Panc1 (cell line): ENCODE data around the gene BMAL1. TPM values are rescaled to one million over a fixed set of nuclear protein-coding genes. Genes with fewer than 3 reads are reported as not detected.

Source experiments
- ATAC-seq: fragments of 200-7000 bp; cut with Tn5 transposase; 2 replicates; pipeline ENCODE4 v1.9.1; 2020; ENCODE audit warnings: mild to moderate bottlenecking, moderate library complexity
- BruUV-seq: library from RNA; stranded (reverse); fragments of 400-500 nt; replicated peaks from 2 replicates; lab custom pipeline; 2021; lab: Mats Ljungman, UMichigan
- CTCF ChIA-PET: fragments of 300-600 bp; sonication (Branson Sonifier 250); formaldehyde crosslinking; loops from one replicate; lab custom pipeline; 2022; ENCODE audit warnings: antibody characterized with exemption; lab: Charles Lee
- POLR2A ChIA-PET: fragments of 300-600 bp; sonication (Branson Sonifier 250); formaldehyde crosslinking; loops from one replicate; lab custom pipeline; 2022; ENCODE audit warnings: antibody characterized with exemption; lab: Charles Lee
- DNase-seq: peaks from one replicate; pipeline ENCODE4 v3.0.0-alpha.2; 2010; ENCODE audit warnings: low read depth, low spot score
- H3K27ac ChIP-seq: 2 replicates; pipeline ENCODE4 v1.5.1; 2011; ENCODE audit warnings: mild to moderate bottlenecking, low read length, inconsistent platforms
- H3K27me3 ChIP-seq: fragments of 200-500 bp; sonication (Bioruptor generic); 2 replicates; pipeline ENCODE4 v1.6.0; 2014; ENCODE audit warnings: low read length, inconsistent platforms; ENCODE audit not compliant: control insufficient read depth, insufficient read depth
- H3K36me3 ChIP-seq: fragments of 200-500 bp; sonication (Bioruptor generic); 2 replicates; pipeline ENCODE4 v1.5.1; 2014; ENCODE audit warnings: inconsistent platforms, mild to moderate bottlenecking, low read length, moderate library complexity; ENCODE audit not compliant: control insufficient read depth, insufficient read depth
- H3K4me1 ChIP-seq: 2 replicates; pipeline ENCODE4 v1.5.1; 2011; ENCODE audit warnings: inconsistent platforms, mild to moderate bottlenecking, low read length, moderate library complexity; ENCODE audit not compliant: control insufficient read depth, insufficient read depth
- H3K4me3 ChIP-seq, 2 experiments: 2 replicates each; pipeline ENCODE4 v1.5.1; 2011 to 2012; ENCODE audit warnings: low read depth in 2 of 2, low read length in 2 of 2, mild to moderate bottlenecking in 2 of 2, inconsistent platforms in 1 of 2, moderate library complexity in 1 of 2
- H3K9me3 ChIP-seq: fragments of 200-500 bp; sonication (Bioruptor generic); 2 replicates; pipeline ENCODE4 v1.5.1; 2014; ENCODE audit warnings: low read depth, mild to moderate bottlenecking, inconsistent platforms, low read length, moderate library complexity; ENCODE audit not compliant: control insufficient read depth, insufficient read depth
- POLR2AphosphoS5 ChIP-seq: IDR thresholded peaks from 2 replicates; pipeline ENCODE4 v1.6.1; 2012; ENCODE audit warnings: mild to moderate bottlenecking, low read depth, low read length, moderate library complexity
- SIN3A ChIP-seq: IDR thresholded peaks from 2 replicates; pipeline ENCODE4 v1.6.1; 2012; ENCODE audit warnings: low read depth, mild to moderate bottlenecking, low read length, moderate library complexity, borderline replicate concordance; ENCODE audit not compliant: insufficient read depth
- TCF7L2 ChIP-seq: IDR thresholded peaks from 2 replicates; pipeline ENCODE4 v1.6.1; 2011; ENCODE audit warnings: mild to moderate bottlenecking, low read depth, low read length, inconsistent platforms
- in situ Hi-C: cut with HindIII; loops from 2 replicates; pipeline ENCODE4 v1.10.0; 2016; ENCODE audit warnings: low sequenced_read_pairs, low pct_unique_long_range_greater_than_20kb
- intact Hi-C: fragments of 100-400 bp; cut with micrococcal nuclease; formaldehyde crosslinking; loops from one replicate; pipeline ENCODE4 v1.10.0; 2022; ENCODE audit not compliant: unreplicated experiment
- total RNA-seq: library from RNA; stranded (reverse); gene quantifications from one replicate; pipeline ENCODE4 v1.2.1, GENCODE V29; 2021; ENCODE audit not compliant: unreplicated experiment
- TF ChIP-seq, protein P1 (sequence below), 2 experiments: IDR thresholded peaks; 2 replicates each; pipeline ENCODE4 v1.6.1; 2011 to 2012; ENCODE audit warnings: low read depth in 2 of 2, control low read depth in 1 of 2, low read length in 1 of 2, mild to moderate bottlenecking in 1 of 2, moderate library complexity in 1 of 2; ENCODE audit not compliant: insufficient read depth in 1 of 2
- TF ChIP-seq, protein P2 (sequence below): fragments of 450-650 bp; IDR thresholded peaks from 2 replicates; pipeline ENCODE4 v1.5.1; 2017; ENCODE audit warnings: mild to moderate bottlenecking

Gene BMAL1
- total RNA-seq, 1 experiment from 2014 or later: 9.3 TPM

DNA sequence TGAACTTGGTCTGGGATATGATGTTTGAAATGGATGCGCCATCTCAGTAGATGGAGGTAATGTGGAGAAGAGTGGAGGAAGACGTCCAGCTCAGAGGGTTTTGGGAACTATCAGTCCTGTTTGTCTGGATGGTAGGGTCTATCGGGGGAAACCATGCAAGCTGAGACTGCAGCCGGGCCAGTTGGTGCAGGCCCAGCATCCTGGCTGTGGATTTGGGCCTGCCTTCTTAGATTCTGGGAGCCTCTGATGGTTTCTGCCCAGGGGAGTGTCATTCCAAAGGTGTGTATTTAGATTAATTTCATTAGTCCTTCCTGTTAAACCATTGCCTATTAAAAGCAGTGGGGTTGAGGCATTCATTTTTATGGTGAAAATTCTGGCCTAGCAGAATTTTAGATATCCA is 31.6 kb downstream of the BMAL1 start:
- Histone ChIP-seq H3K4me1 (no peaks in the 10 kb centered on the region), H3K4me3 (no peak overlapping the region), H3K27ac (no peak overlapping the region), H3K36me3 (no peaks in the 10 kb centered on the region), H3K27me3 (no peaks in the 10 kb centered on the region), H3K9me3 (no peaks in the 10 kb centered on the region)
- ChIA-PET POLR2A (no interaction called here), CTCF (no interaction called here)
- intact Hi-C loops (no loop called here), in situ Hi-C loops (no loop called here)
- no TSS peak for BruUV-seq
- ATAC-seq (no peak), DNase-seq (no peak)
- TF ChIP-seq, protein P1, sequence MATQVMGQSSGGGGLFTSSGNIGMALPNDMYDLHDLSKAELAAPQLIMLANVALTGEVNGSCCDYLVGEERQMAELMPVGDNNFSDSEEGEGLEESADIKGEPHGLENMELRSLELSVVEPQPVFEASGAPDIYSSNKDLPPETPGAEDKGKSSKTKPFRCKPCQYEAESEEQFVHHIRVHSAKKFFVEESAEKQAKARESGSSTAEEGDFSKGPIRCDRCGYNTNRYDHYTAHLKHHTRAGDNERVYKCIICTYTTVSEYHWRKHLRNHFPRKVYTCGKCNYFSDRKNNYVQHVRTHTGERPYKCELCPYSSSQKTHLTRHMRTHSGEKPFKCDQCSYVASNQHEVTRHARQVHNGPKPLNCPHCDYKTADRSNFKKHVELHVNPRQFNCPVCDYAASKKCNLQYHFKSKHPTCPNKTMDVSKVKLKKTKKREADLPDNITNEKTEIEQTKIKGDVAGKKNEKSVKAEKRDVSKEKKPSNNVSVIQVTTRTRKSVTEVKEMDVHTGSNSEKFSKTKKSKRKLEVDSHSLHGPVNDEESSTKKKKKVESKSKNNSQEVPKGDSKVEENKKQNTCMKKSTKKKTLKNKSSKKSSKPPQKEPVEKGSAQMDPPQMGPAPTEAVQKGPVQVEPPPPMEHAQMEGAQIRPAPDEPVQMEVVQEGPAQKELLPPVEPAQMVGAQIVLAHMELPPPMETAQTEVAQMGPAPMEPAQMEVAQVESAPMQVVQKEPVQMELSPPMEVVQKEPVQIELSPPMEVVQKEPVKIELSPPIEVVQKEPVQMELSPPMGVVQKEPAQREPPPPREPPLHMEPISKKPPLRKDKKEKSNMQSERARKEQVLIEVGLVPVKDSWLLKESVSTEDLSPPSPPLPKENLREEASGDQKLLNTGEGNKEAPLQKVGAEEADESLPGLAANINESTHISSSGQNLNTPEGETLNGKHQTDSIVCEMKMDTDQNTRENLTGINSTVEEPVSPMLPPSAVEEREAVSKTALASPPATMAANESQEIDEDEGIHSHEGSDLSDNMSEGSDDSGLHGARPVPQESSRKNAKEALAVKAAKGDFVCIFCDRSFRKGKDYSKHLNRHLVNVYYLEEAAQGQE (IDR thresholded peaks at IDR 0.05; ENCODE audit: insufficient read depth in 1 of 2, low read depth in 2 of 2, low read length in 1 of 2): no peak
- no peak for TF ChIP-seq POLR2AphosphoS5
- TF ChIP-seq TCF7L2: no peak
- TF ChIP-seq, protein P2, sequence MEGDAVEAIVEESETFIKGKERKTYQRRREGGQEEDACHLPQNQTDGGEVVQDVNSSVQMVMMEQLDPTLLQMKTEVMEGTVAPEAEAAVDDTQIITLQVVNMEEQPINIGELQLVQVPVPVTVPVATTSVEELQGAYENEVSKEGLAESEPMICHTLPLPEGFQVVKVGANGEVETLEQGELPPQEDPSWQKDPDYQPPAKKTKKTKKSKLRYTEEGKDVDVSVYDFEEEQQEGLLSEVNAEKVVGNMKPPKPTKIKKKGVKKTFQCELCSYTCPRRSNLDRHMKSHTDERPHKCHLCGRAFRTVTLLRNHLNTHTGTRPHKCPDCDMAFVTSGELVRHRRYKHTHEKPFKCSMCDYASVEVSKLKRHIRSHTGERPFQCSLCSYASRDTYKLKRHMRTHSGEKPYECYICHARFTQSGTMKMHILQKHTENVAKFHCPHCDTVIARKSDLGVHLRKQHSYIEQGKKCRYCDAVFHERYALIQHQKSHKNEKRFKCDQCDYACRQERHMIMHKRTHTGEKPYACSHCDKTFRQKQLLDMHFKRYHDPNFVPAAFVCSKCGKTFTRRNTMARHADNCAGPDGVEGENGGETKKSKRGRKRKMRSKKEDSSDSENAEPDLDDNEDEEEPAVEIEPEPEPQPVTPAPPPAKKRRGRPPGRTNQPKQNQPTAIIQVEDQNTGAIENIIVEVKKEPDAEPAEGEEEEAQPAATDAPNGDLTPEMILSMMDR: no peak
- no peak for TF ChIP-seq SIN3A

DNA sequence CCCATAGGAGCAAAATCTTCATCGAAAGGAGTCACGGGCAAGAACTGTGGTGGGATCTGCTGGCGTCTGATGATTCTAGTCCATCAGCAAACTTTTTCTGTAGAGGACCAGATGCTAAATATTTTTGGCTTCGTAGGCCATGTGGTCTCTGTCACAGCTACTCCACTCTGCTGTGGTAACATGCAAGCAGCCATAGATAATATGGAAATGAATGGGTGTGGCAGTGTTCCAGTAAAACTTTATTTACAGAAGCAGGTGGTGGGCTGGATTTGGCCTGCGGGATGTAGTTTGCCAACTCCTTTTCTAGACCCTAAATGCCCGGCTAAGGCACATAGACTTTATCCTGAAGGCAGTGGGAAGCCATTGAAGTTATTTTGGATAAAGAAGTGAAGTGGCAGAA is 32.9 kb downstream of the BMAL1 start:
- TF ChIP-seq SIN3A (no peak), POLR2AphosphoS5 (no peak), TCF7L2 (no peak)
- TF ChIP-seq, protein P2: no peak
- TF ChIP-seq, protein P1 (IDR thresholded peaks at IDR 0.05; ENCODE audit: insufficient read depth in 1 of 2, low read depth in 2 of 2, low read length in 1 of 2): no peak
- no peaks in the 10 kb centered on the region for H3K9me3 ChIP-seq
- intact Hi-C loops: no loop called here
- POLR2A ChIA-PET: no interaction called here
- H3K4me1 ChIP-seq: no peaks in the 10 kb centered on the region
- CTCF ChIA-PET: no interaction called here
- BruUV-seq: no TSS peak
- no peak overlapping the region for H3K4me3 ChIP-seq
- no peak for ATAC-seq
- no peak for DNase-seq
- in situ Hi-C loops: no loop called here
- H3K36me3 ChIP-seq: no peaks in the 10 kb centered on the region
- no peaks in the 10 kb centered on the region for H3K27me3 ChIP-seq
- H3K27ac ChIP-seq: no peak overlapping the region
